ENCODE data around the gene DDHD1.

The DDHD1 gene

GRCh38 chr14:52987042-52987441, 166.1 kb downstream of the DDHD1 start:
- no peak for DNase-seq

Measured in T-helper 1 cell (primary cell).